T-helper 1 cell treated with Interleukin-12 subunit alpha and Interleukin-12 subunit beta and Interleukin-4 antibody, amounts not matched to agents 30 μg/mL and 1 μg/mL, for 36 hours (primary cell): ENCODE data around the gene LZTS3.
A peak's percentile ranks its signal among the peaks of the same experiment; 100 is the strongest.
"Not testable (repeated sequence)": the region's sequence is repeated elsewhere in the genome, so short reads cannot be mapped to it uniquely, and the experiment has no call there.

Experiments used
- H3K27ac Mint-ChIP-seq: one replicate; pipeline ENCODE4 v1.8.0; 2021; ENCODE audit warnings: mild to moderate bottlenecking, mixed read lengths
- H3K27me3 Mint-ChIP-seq: one replicate; pipeline ENCODE4 v1.8.0; 2021; ENCODE audit warnings: low read depth, mixed read lengths
- H3K36me3 Mint-ChIP-seq: one replicate; pipeline ENCODE4 v1.8.0; 2021; ENCODE audit warnings: low read depth, mixed read lengths
- H3K4me1 Mint-ChIP-seq: one replicate; pipeline ENCODE4 v1.8.0; 2021; ENCODE audit warnings: low read depth, mixed read lengths
- H3K4me3 Mint-ChIP-seq: one replicate; pipeline ENCODE4 v1.8.0; 2021; ENCODE audit warnings: mild to moderate bottlenecking, moderate library complexity, mixed read lengths
- H3K9me3 Mint-ChIP-seq: one replicate; pipeline ENCODE4 v1.8.0; 2021; ENCODE audit warnings: mixed read lengths

Gene LZTS3

DNA sequence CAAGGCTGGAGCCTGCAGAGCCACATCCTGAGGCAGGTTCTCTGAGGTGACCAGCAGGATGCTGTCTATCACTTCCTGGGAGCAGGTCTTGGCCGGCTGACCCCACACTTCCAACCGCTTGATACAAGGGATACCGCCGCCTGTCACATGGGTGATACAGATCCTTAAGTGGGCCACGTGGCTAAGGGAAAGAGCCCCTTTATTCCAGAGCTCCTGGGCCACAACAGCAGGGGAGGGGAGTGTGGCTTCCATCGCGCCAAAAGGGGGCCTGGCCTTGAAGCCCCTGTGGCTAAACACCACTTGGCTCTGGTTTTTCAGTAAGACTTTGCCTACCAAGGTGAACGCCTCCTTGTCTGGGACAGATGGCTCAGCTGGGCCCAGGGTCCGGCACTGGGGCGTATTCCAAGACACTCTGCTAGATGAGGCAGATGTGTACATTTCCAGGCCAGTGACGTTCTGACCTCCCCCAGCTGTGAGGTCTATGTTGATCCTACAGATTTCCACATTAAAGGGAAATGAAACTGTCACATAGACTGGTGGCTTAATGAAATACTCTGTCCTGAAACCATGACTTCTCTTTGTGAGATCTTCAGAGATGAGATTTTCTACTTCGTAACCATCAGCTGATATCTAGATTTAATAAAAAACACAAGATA, 51.3 kb downstream of the LZTS3 start:
- H3K4me1 Mint-ChIP-seq, result peaks cover 35% of the 10 kb centered on the region
- H3K27ac Mint-ChIP-seq, result peak overlapping the region; percentile 95
- H3K9me3 Mint-ChIP-seq, result peaks cover 11% of the 10 kb centered on the region
- peaks cover 34% of the 10 kb centered on the region for H3K36me3 Mint-ChIP-seq
- H3K27me3 Mint-ChIP-seq, result no peaks in the 10 kb centered on the region
- H3K4me3 Mint-ChIP-seq, result peak overlapping the region; percentile 72

DNA sequence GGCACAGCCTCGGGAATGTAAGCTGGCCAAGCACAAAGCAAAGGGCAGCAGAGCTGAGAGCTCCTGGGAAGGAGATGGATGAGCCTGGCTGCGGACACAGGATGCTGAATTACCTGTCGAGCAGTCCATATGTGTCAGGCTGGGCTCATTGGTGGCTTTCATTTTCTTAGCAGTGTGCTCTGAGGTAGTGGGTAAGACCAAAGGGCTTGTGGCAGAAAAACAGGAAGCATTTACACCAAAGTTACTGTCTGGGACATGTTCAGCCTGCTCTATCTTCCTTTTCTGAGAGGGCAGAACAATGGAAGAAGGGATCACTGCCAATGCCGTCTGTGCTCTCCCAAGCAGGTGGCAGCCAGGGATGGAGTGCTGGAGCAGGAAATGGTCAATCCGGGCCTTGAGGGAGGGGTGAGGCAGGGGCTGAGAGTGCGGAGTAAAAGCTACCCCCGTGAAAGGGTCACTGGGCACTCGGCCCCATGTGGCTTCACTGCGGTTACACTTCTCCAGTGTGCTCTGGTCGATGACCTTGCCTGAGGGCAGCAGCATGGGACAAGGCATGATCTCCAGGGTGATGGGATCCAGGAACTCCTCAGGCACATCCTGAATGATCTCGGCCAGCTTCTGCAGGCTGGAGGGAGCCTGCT, 52.0 kb downstream of the LZTS3 start:
- H3K9me3 Mint-ChIP-seq, result peaks cover 11% of the 10 kb centered on the region
- H3K27me3 Mint-ChIP-seq, result no peaks in the 10 kb centered on the region
- H3K36me3 Mint-ChIP-seq, result peaks cover 34% of the 10 kb centered on the region
- peak overlapping the region; percentile 95 for H3K27ac Mint-ChIP-seq
- peak overlapping the region; percentile 72 for H3K4me3 Mint-ChIP-seq
- peaks cover 35% of the 10 kb centered on the region for H3K4me1 Mint-ChIP-seq

DNA sequence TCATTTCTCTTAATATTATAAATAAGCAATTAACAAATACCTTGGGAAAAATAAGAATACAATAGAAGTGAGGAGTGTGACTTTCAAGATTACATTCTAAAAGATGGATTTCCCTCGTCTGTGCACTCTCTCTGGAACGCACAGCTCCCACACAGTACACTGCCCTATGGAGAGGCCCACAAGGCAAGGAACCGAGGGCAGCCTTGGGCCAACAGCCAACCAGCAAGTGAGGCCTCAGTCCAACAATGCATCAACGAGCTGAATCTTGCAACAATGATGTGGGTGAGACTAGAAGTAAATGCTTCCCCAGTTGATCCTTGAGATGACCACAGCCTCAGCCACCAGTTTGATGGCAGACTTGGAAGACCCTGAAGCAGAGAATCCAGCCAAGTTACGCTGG, 54.3 kb downstream of the LZTS3 start:
- no peak overlapping the region for H3K4me3 Mint-ChIP-seq
- no peak overlapping the region for H3K27ac Mint-ChIP-seq
- H3K36me3 Mint-ChIP-seq, result peaks cover 29% of the 10 kb centered on the region
- H3K9me3 Mint-ChIP-seq, result peaks cover 8% of the 10 kb centered on the region
- peaks cover 37% of the 10 kb centered on the region for H3K4me1 Mint-ChIP-seq
- H3K27me3 Mint-ChIP-seq, result no peaks in the 10 kb centered on the region

DNA sequence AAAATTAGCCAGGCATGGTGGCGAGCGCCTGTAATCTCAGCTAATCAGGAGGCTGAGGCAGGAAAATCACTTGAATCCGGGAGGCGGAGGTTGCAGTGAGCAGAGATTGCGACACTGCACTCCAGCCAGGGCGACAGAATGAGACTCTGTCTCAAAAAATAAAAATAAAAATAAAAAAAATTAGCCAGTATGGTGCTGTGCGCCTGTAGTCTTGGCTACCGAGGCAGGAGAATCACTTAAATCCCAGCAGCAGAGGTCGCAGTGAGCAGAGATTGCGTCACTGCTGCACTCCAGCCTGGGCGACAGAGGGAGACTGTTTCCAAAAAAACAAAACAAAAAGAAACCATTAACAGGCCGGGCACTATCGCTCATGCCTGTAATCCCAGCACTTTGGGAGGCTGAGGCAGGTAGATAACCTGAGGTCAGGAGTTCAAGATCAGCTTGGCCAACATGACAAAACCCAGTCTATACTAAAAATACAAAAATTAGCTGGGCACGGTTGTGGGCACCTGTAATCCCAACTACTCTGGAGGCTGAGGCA, 55.4 kb downstream of the LZTS3 start:
- not testable (repeated sequence) for H3K4me3 Mint-ChIP-seq, H3K27me3 Mint-ChIP-seq, H3K9me3 Mint-ChIP-seq
- Mint-ChIP-seq H3K4me1 (peaks cover 29% of the 10 kb centered on the region), H3K36me3 (peaks cover 28% of the 10 kb centered on the region), H3K27ac (peak overlapping the region; percentile 28)

DNA sequence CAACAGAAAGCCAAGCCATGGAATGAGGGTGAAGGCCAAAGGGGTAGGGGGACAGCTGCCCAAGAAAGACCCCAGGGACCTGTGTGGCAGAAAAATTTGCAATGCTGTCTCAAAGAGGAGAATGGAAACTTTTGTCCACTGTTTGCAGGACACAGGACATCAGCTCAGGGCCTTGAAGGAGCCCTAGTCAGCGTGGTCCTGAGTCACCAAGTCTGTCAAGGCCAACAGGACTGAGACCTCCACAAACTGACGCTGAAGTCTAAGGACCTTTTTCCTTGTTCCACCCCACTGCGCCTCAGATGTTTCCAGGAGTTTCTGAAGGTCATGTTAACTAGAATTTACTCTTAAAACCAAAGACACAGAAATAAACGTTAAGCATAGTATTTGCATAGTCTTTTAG, 57.0 kb downstream of the LZTS3 start:
- H3K27me3 Mint-ChIP-seq, result no peaks in the 10 kb centered on the region
- H3K27ac Mint-ChIP-seq, result no peak overlapping the region
- no peak overlapping the region for H3K4me3 Mint-ChIP-seq
- peaks cover 17% of the 10 kb centered on the region for H3K36me3 Mint-ChIP-seq
- H3K9me3 Mint-ChIP-seq, result no peaks in the 10 kb centered on the region
- peaks cover 14% of the 10 kb centered on the region for H3K4me1 Mint-ChIP-seq

DNA sequence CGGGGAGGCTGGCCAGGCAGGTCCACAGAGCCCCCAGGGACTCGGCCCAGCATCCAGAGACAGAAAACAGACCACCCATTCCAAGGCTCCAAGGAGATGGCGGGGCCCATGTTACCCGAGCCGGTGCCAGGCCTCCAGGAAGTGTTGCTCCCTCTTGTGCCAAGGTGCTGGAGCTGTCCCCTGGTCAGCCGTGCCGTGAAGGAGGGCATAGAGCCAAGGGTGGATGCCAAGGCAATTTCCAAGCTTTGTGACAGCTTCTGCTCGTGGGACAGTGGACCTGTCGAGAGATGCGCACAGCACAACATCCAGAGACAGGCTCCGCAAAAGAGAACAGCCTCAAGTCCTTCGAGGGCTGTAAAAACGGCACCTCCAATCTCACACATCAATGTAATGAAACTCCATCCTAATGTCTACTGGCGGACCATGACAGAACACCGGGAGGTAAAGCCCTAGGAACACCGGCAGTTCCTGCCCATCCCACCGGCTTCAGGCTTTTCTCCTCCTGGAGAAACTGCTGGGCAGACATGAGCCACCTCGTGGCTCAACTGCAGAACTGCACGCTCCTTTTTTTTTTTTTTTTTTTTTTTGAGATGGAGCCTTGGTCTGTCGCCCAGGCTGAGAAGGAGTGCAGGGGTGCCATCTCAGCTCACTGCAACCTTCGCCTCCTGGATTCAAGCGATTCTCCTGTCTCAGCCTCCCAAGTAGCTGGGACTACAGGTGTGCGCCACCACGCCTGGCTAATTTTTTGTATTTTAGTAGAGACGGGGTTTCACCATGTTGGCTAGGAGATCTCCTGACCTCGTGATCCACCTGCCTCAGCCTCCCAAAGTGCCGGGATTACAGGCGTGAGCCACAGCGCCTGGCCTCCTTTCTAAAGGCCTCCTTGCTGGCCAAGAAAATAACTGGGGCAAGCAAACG, 57.9 kb downstream of the LZTS3 start:
- no peaks in the 10 kb centered on the region for H3K9me3 Mint-ChIP-seq
- no peak overlapping the region for H3K27ac Mint-ChIP-seq
- H3K4me3 Mint-ChIP-seq, result no peak overlapping the region
- H3K36me3 Mint-ChIP-seq, result peaks cover 11% of the 10 kb centered on the region
- H3K4me1 Mint-ChIP-seq, result peaks cover 5% of the 10 kb centered on the region
- H3K27me3 Mint-ChIP-seq, result no peaks in the 10 kb centered on the region
